ENCODE measurements around the gene CREB5. TPM values are rescaled to one million over a fixed set of nuclear protein-coding genes. Genes with fewer than 3 reads are reported as not detected.
A peak's percentile ranks its signal among the peaks of the same experiment; 100 is the strongest.

CREB5 gene
- total RNA-seq, 1 donor from 2014 or later = 0.80 TPM

- H3K4me1 Mint-ChIP-seq = peaks cover 19% of the 10 kb centered on the region
- ATAC-seq (ENCODE audit: low read depth) (peak; percentile 62), DNase-seq (no peak)
- no peak for TF ChIP-seq CTCF (IDR thresholded peaks at IDR 0.05)
- peak overlapping the region; percentile 1 for H3K27ac Mint-ChIP-seq
- H3K4me3 Mint-ChIP-seq = peak overlapping the region; percentile 60
- no peaks in the 10 kb centered on the region for H3K36me3 Mint-ChIP-seq (ENCODE audit: low read depth)
- ChIA-PET CTCF (no interaction called here), POLR2A (no interaction called here)
- no peaks in the 10 kb centered on the region for H3K9me3 Mint-ChIP-seq
- no peaks in the 10 kb centered on the region for H3K27me3 Mint-ChIP-seq
- intact Hi-C loops (cut with micrococcal nuclease) = no loop called here
Observed at GRCh38 chr7:28509251-28510025, 97.1 kb downstream of the CREB5 start.

DNA sequence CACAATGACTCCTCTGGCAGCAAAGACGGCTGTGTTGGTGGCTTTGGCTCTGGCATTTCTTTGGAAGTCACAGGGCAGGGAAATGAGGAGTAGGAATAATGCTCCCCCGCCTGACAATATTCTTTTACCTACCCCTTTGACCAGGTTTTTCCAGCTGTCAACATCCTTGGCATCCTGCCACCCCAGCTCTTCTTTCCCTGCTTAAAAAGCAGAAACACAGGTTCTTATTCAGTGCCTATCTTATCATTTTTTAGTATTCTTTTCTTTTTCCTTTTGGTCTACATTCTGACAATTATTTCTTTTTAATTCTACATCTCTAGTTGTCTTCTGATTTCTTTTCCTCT is 97.7 kb downstream of the CREB5 start:
- no peaks in the 10 kb centered on the region for H3K27me3 Mint-ChIP-seq

DNA sequence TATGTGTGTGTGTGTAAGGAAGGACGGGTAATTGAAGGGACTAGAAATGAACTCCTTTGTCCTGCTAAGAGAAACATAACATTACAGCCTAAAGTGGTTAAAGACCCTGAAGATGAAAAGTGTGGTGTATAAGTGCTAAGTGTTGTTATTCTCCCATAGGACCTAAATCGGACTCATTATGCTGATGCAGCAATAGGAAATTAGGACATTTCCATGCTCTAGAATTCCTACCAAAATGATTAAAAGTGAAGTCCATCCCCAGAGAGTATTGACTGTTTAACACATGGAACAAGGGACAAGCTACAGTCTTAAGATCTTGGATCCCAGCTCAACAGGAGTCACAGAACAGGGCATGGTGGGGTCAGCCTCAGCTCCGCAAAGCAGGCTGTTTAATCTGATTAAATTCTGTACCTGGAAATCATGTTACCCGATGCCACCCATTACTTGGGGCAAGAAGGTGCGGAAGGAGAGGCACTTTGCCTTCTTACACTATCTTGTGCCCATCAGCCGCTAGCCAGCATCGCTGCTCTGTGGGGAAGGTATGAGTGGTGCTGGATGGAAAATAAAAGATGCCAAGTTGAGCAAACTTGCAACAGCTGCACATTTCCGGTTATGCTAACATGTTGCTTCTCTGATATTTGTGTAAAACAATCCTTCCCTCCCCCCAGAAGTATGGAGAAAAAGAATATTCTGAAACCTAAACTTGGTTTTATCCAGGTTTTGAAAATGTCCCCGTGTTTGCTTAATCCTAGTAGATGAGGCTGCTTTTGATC is 100.5 kb downstream of the CREB5 start:
- TF ChIP-seq CTCF (IDR thresholded peaks at IDR 0.05) = no peak
- ATAC-seq (ENCODE audit: low read depth) (no peak), DNase-seq (no peak)
- H3K27ac Mint-ChIP-seq = no peak overlapping the region
- H3K9me3 Mint-ChIP-seq = no peaks in the 10 kb centered on the region
- peaks cover 12% of the 10 kb centered on the region for H3K4me1 Mint-ChIP-seq
- ChIA-PET POLR2A (no interaction called here), CTCF (no interaction called here)
- intact Hi-C loops (cut with micrococcal nuclease) = no loop called here
- no peaks in the 10 kb centered on the region for H3K27me3 Mint-ChIP-seq
- H3K4me3 Mint-ChIP-seq = no peak overlapping the region
- H3K36me3 Mint-ChIP-seq (ENCODE audit: low read depth) = no peaks in the 10 kb centered on the region

More for the DNA sequence above, 97.7 kb downstream of the CREB5 start:
- TF ChIP-seq CTCF (IDR thresholded peaks at IDR 0.05) = no peak
- H3K36me3 Mint-ChIP-seq (ENCODE audit: low read depth) = no peaks in the 10 kb centered on the region
- CTCF ChIA-PET = no interaction called here
- intact Hi-C loops (cut with micrococcal nuclease) = no loop called here
- H3K4me3 Mint-ChIP-seq = peak overlapping the region; percentile 36
- DNase-seq (no peak), ATAC-seq (ENCODE audit: low read depth) (no peak)
- H3K9me3 Mint-ChIP-seq = no peaks in the 10 kb centered on the region
- H3K27ac Mint-ChIP-seq = peak overlapping the region; percentile 5
- H3K4me1 Mint-ChIP-seq = peaks cover 14% of the 10 kb centered on the region
- POLR2A ChIA-PET = no interaction called here

GRCh38 chr7:28516390-28517172 is 104.3 kb downstream of the CREB5 start:
- intact Hi-C loops (cut with micrococcal nuclease) = no loop called here
- no peaks in the 10 kb centered on the region for H3K9me3 Mint-ChIP-seq
- no peak overlapping the region for H3K27ac Mint-ChIP-seq
- no peak for DNase-seq
- ChIA-PET POLR2A (no interaction called here), CTCF (no interaction called here)
- H3K4me1 Mint-ChIP-seq = no peaks in the 10 kb centered on the region
- H3K4me3 Mint-ChIP-seq = no peak overlapping the region
- no peaks in the 10 kb centered on the region for H3K27me3 Mint-ChIP-seq
- no peak for ATAC-seq (ENCODE audit: low read depth)
- TF ChIP-seq CTCF (IDR thresholded peaks at IDR 0.05) = no peak
- no peaks in the 10 kb centered on the region for H3K36me3 Mint-ChIP-seq (ENCODE audit: low read depth)

DNA sequence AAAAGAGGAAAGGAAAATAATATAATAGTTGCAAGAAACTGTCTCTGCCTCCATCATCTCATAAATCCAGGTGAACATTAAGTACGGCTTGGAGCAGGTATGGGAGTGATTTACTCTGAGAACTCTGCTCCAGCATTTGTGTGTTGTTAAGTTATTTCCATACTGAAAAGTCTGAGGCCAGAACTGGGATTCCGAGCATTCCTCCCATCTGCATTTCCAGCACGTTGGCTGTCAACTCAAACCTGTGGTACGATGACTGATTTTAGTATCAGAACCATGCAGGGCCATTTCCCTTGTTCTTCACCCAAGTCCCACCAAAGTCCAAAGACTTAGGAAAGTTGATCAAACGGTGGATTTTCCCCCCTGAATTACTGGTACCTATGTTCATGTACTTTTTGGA is 104.9 kb downstream of the CREB5 start:
- Mint-ChIP-seq H3K27me3 (no peaks in the 10 kb centered on the region), H3K27ac (no peak overlapping the region), H3K4me1 (no peaks in the 10 kb centered on the region), H3K4me3 (no peak overlapping the region), H3K9me3 (no peaks in the 10 kb centered on the region), H3K36me3 (ENCODE audit: low read depth) (no peaks in the 10 kb centered on the region)
- no peak for TF ChIP-seq CTCF (IDR thresholded peaks at IDR 0.05)
- intact Hi-C loops (cut with micrococcal nuclease) = no loop called here
- DNase-seq = no peak
- ChIA-PET POLR2A (no interaction called here), CTCF (no interaction called here)
- no peak for ATAC-seq (ENCODE audit: low read depth)
